ENCODE results near the gene CEP170B.
"Not testable (repeated sequence)": the region's sequence is repeated elsewhere in the genome, so short reads cannot be mapped to it uniquely, and the experiment has no call there.

CEP170B gene

GRCh38 chr14:104919152-104919992 is 54.3 kb downstream of the CEP170B start:
- not testable (repeated sequence) for DNase-seq

GRCh38 chr14:104919993-104920315 is 54.9 kb downstream of the CEP170B start:
- DNase-seq, result no peak

- DNase-seq, result no peak
These were observed 58.8 kb downstream of the CEP170B start for GRCh38 chr14:104923640-104924420.

- no peak for DNase-seq
These were observed 59.5 kb downstream of the CEP170B start, which contains the start of gene PLD4 for GRCh38 chr14:104924421-104925213. Gene PLD4, plus strand, starts transcription at chr14:104924879. Its CDS starts 2,262 bp downstream, at chr14:104927141.

- DNase-seq, result no peak
These were observed 60.3 kb downstream of the CEP170B start for GRCh38 chr14:104925214-104925854.

GRCh38 chr14:104925855-104926609 is 61.0 kb downstream of the CEP170B start:
- no peak for DNase-seq

- no peak for DNase-seq
These were observed 61.8 kb downstream of the CEP170B start for GRCh38 chr14:104926619-104927431.

- DNase-seq, result no peak
These were observed 62.4 kb downstream of the CEP170B start for GRCh38 chr14:104927432-104927816.

- DNase-seq, result no peak
These were observed 62.8 kb downstream of the CEP170B start for GRCh38 chr14:104927901-104928300.

GRCh38 chr14:104928391-104929133 is 63.5 kb downstream of the CEP170B start:
- DNase-seq, result no peak

- no peak for DNase-seq
These were observed 64.5 kb downstream of the CEP170B start for GRCh38 chr14:104929268-104930230.

GRCh38 chr14:104930526-104931303 is 65.6 kb downstream of the CEP170B start:
- no peak for DNase-seq

GRCh38 chr14:104931304-104931770 is 66.3 kb downstream of the CEP170B start:
- no peak for DNase-seq

- no peak for DNase-seq
These were observed 67.0 kb downstream of the CEP170B start for GRCh38 chr14:104931771-104932675.

GRCh38 chr14:104932676-104933631 is 67.9 kb downstream of the CEP170B start:
- DNase-seq, result peak; percentile 24

All from NCI-H524 treated with DMSO at 0.1 percent for 48 hours (cell line).